ENCODE data around the gene MANF. TPM values are rescaled to one million over a fixed set of nuclear protein-coding genes. Genes with fewer than 3 reads are reported as not detected.

Gene MANF
- total RNA-seq, 4 donors from 2014 or later = 35.9 to 97.7 (median 72.6) TPM

DNA sequence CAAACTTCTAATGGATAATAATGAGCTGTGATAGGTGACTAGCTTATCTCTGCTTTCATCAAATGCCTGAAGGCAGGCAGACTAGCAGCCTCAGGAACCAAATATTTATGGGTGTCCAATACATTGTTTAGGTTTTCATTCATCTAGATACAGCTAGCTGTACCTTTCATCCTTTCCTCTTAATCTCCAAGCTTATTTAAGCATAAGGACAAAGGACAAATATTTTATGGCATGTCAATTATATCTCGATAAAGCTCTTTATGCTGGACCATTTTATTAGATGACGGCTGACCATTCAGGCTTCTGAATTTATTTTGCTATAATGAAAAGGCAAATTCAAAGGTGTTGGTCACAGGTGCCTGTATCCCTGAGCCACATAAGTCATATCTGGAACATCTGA, 22.9 kb downstream of the MANF start:
- H3K27me3 ChIP-seq = no peaks in the 10 kb centered on the region
- H3K4me1 ChIP-seq = no peaks in the 10 kb centered on the region
- no peaks in the 10 kb centered on the region for H3K9me3 ChIP-seq
- no peak overlapping the region for H3K4me3 ChIP-seq
- intact Hi-C loops (cut with DNase I) = no loop called here
- peaks cover 0 to 95% (median 11%) of the 10 kb centered on the region in 3 donors for H3K36me3 ChIP-seq
- TF ChIP-seq POLR2A (IDR thresholded peaks at IDR 0.05) = no peak
- TF ChIP-seq, protein P1, sequence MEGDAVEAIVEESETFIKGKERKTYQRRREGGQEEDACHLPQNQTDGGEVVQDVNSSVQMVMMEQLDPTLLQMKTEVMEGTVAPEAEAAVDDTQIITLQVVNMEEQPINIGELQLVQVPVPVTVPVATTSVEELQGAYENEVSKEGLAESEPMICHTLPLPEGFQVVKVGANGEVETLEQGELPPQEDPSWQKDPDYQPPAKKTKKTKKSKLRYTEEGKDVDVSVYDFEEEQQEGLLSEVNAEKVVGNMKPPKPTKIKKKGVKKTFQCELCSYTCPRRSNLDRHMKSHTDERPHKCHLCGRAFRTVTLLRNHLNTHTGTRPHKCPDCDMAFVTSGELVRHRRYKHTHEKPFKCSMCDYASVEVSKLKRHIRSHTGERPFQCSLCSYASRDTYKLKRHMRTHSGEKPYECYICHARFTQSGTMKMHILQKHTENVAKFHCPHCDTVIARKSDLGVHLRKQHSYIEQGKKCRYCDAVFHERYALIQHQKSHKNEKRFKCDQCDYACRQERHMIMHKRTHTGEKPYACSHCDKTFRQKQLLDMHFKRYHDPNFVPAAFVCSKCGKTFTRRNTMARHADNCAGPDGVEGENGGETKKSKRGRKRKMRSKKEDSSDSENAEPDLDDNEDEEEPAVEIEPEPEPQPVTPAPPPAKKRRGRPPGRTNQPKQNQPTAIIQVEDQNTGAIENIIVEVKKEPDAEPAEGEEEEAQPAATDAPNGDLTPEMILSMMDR (IDR thresholded peaks at IDR 0.05) = no peak
- whole genome bisulfite sequencing, 2 donors = 80 to 95% methylated on average over 2 of the region's 2 CpGs
- no peak overlapping the region for H3K27ac ChIP-seq
- no peak for DNase-seq

DNA sequence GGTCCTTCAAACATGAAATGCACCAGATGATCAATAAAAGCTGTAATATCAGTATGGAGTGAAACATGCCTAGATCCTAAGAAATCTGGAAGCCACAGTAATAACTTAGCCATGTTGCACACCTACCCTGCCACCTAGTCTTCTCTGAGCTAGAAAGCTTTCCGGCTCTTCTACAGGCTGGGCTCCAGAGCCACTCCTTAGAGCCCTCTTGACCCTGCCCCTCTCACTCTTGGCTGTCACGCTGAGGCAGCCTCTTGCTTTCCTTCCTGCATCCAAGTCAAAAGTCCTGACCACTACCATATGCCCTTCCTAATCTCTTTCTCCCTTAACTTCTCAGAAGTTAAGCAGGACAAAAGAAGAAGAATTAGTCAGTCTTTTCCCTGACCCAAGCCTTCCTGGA, 23.7 kb downstream of the MANF start:
- Histone ChIP-seq H3K27ac (no peak overlapping the region), H3K9me3 (no peaks in the 10 kb centered on the region), H3K4me1 (no peaks in the 10 kb centered on the region), H3K4me3 (no peak overlapping the region), H3K27me3 (no peaks in the 10 kb centered on the region), H3K36me3 (peaks cover 0 to 95% (median 6%) of the 10 kb centered on the region in 3 donors)
- TF ChIP-seq POLR2A (IDR thresholded peaks at IDR 0.05) = no peak
- TF ChIP-seq, protein P1 (IDR thresholded peaks at IDR 0.05) = no peak
- no peak for DNase-seq
- 65 to 70% methylated on average over 2 of the region's 2 CpGs for WGBS, 2 donors
- intact Hi-C loops (cut with DNase I) = no loop called here

DNA sequence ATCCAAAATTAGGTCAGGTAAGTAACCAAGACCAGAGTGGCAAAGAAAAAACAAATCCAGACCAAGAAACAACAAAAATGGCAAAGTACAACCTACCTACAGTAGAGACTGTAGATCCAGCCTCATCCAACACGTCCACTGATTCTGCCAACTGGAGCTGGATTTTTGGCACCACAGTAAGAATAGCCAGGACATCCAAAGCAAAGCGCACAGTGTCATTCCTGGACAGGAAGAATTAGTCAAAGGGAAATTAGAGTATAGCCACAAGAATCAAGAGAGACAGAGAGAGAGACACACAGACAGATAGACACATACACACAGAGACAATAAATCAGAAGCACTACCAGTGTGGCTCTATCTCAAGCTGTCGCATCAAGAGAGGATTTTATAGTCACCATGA, 37.1 kb downstream of the MANF start:
- DNase-seq = no peak
- intact Hi-C loops (cut with DNase I) = no loop called here
- 87 to 94% methylated on average over 3 of the region's 3 CpGs for WGBS, 2 donors
- TF ChIP-seq, protein P1 (IDR thresholded peaks at IDR 0.05) = no peak
- TF ChIP-seq POLR2A (IDR thresholded peaks at IDR 0.05) = no peak
- Histone ChIP-seq H3K27me3 (no peaks in the 10 kb centered on the region), H3K4me3 (no peak overlapping the region), H3K36me3 (peaks cover 10 to 96% (median 26%) of the 10 kb centered on the region in 3 donors), H3K4me1 (no peaks in the 10 kb centered on the region), H3K27ac (no peak overlapping the region), H3K9me3 (no peaks in the 10 kb centered on the region)

DNA sequence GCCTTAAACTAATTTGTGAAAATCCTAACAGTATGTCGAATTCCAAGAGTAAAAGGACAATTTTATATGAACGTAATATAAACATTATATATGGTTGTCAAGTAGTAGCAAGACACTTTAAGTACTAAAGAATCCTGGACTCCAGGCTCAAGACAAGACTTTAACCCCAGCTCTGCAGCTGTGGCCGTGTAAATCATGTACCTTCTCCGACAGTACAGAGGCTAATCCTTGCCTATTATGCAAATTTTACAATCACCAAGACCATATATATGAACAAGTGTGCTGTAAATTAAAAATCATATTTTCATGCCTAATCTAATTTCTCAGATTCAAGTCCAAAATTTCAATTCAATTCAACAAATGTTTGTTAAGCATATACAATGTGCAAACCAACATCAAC, 41.8 kb downstream of the MANF start:
- Histone ChIP-seq H3K27me3 (no peaks in the 10 kb centered on the region), H3K36me3 (peaks cover 0 to 96% (median 19%) of the 10 kb centered on the region in 3 donors)
- WGBS, 2 donors = 91 to 92% methylated on average over 4 of the region's 4 CpGs

DNA sequence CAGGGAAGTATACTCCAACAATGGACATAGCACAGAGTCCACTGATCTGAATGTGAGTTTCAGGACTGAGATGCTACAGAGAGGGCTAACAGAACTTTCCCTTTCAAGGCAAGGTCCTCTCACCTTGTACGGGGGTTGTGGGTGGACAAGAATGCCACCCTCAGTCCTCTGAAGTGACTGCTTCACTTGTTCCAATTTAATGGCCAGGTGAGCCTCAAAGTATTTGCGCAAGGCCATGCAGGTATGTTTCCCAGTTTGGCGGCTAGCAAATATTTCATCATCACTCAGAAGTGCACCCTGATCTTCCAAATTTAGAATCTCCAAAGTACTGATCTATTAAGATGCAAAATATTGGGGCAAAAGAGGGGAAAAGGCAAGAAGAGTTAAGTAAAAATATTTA, 44.0 kb downstream of the MANF start:
- H3K27ac ChIP-seq = no peak overlapping the region
- H3K36me3 ChIP-seq = peaks cover 0 to 96% (median 24%) of the 10 kb centered on the region in 3 donors
- H3K27me3 ChIP-seq = no peaks in the 10 kb centered on the region
- intact Hi-C loops (cut with DNase I) = no loop called here
- no peak for TF ChIP-seq POLR2A (IDR thresholded peaks at IDR 0.05)
- TF ChIP-seq, protein P1 (IDR thresholded peaks at IDR 0.05) = no peak
- no peaks in the 10 kb centered on the region for H3K4me1 ChIP-seq
- H3K9me3 ChIP-seq = no peaks in the 10 kb centered on the region
- DNase-seq = no peak
- 94 to 95% methylated on average over 3 of the region's 3 CpGs for WGBS, 2 donors
- no peak overlapping the region for H3K4me3 ChIP-seq

More for the DNA sequence above, 41.8 kb downstream of the MANF start:
- intact Hi-C loops (cut with DNase I) = no loop called here
- no peak overlapping the region for H3K4me3 ChIP-seq
- DNase-seq = no peak
- H3K4me1 ChIP-seq = no peaks in the 10 kb centered on the region
- TF ChIP-seq POLR2A (IDR thresholded peaks at IDR 0.05) = no peak
- TF ChIP-seq, protein P1 (IDR thresholded peaks at IDR 0.05) = no peak
- H3K27ac ChIP-seq = no peak overlapping the region
- no peaks in the 10 kb centered on the region for H3K9me3 ChIP-seq
